ENCODE measurements around the gene PRIM2. TPM values are rescaled to one million over a fixed set of nuclear protein-coding genes. Genes with fewer than 3 reads are reported as not detected.

Gene PRIM2
- total and polyA plus RNA-seq, 2 donors (not counting 1 experiment from before 2014, with no cell fraction given), result 28.0 to 59.9 TPM

- H3K4me1 ChIP-seq (ENCODE audit: control insufficient read depth, extremely low read depth, insufficient read depth, low read length), result peaks cover 20% of the 10 kb centered on the region
- H3K36me3 ChIP-seq (ENCODE audit: control insufficient read depth, insufficient read depth, low read length), result no peaks in the 10 kb centered on the region
- no peaks in the 10 kb centered on the region for H3K9me3 ChIP-seq (ENCODE audit: control insufficient read depth, insufficient read depth, low read depth, low read length)
- H3K4me2 ChIP-seq (ENCODE audit: extremely low read depth, insufficient read depth, low read length), result peak overlapping the region; percentile 78
- no peaks in the 10 kb centered on the region for H3K79me2 ChIP-seq (ENCODE audit: control insufficient read depth, insufficient read depth, low read length)
- no peaks in the 10 kb centered on the region for H4K20me1 ChIP-seq (ENCODE audit: control insufficient read depth, extremely low read depth, insufficient read depth, low read length)
- no peak for TF ChIP-seq EZH2 (IDR thresholded peaks at IDR 0.05; ENCODE audit: low read length, missing control alignments)
- TF ChIP-seq CTCF (conservative IDR thresholded peaks at IDR 0.05 in 1 of 2, IDR thresholded peaks at IDR 0.05 in 1 of 2; ENCODE audit: low read depth in 1 of 2, low read length in 2 of 2), result no peak
- H2AFZ ChIP-seq (ENCODE audit: low read length), result no peak overlapping the region
- H3K27ac ChIP-seq (ENCODE audit: insufficient read depth, low read length), result peak overlapping the region; percentile 52
- no peak overlapping the region for H3K4me3 ChIP-seq (replicated peaks in 1 of 4; ENCODE audit: control extremely low read depth in 1 of 4, insufficient read depth in 1 of 4, low read depth in 3 of 4, low read length in 4 of 4)
- no peak for DNase-seq (ENCODE audit: low read depth in 2 of 2)
- H3K9ac ChIP-seq (ENCODE audit: insufficient read depth, low read length), result no peak overlapping the region
- no peaks in the 10 kb centered on the region for H3K27me3 ChIP-seq (ENCODE audit: control insufficient read depth, insufficient read depth, low read length)
These were observed 12.3 kb upstream of the PRIM2 start for GRCh38 chr6:57305107-57305506.

- TF ChIP-seq CTCF (conservative IDR thresholded peaks at IDR 0.05 in 1 of 2, IDR thresholded peaks at IDR 0.05 in 1 of 2; ENCODE audit: low read depth in 1 of 2, low read length in 2 of 2) (no peak), EZH2 (IDR thresholded peaks at IDR 0.05; ENCODE audit: low read length, missing control alignments) (no peak)
- DNase-seq (ENCODE audit: low read depth in 2 of 2), result peak; percentile 42 to 73
These were observed 11.7 kb upstream of the PRIM2 start for GRCh38 chr6:57305761-57306160.

GRCh38 chr6:57306273-57306672 is 11.2 kb upstream of the PRIM2 start:
- Histone ChIP-seq H3K9me3 (ENCODE audit: control insufficient read depth, insufficient read depth, low read depth, low read length) (no peaks in the 10 kb centered on the region), H3K27ac (ENCODE audit: insufficient read depth, low read length) (peak overlapping the region; percentile 59), H3K79me2 (ENCODE audit: control insufficient read depth, insufficient read depth, low read length) (no peaks in the 10 kb centered on the region), H3K9ac (ENCODE audit: insufficient read depth, low read length) (no peak overlapping the region), H3K4me1 (ENCODE audit: control insufficient read depth, extremely low read depth, insufficient read depth, low read length) (peaks cover 20% of the 10 kb centered on the region), H3K4me3 (replicated peaks in 1 of 4; ENCODE audit: control extremely low read depth in 1 of 4, insufficient read depth in 1 of 4, low read depth in 3 of 4, low read length in 4 of 4) (no peak overlapping the region), H4K20me1 (ENCODE audit: control insufficient read depth, extremely low read depth, insufficient read depth, low read length) (no peaks in the 10 kb centered on the region), H3K36me3 (ENCODE audit: control insufficient read depth, insufficient read depth, low read length) (no peaks in the 10 kb centered on the region), H3K27me3 (ENCODE audit: control insufficient read depth, insufficient read depth, low read length) (no peaks in the 10 kb centered on the region), H3K4me2 (ENCODE audit: extremely low read depth, insufficient read depth, low read length) (peak overlapping the region; percentile 78), H2AFZ (ENCODE audit: low read length) (no peak overlapping the region)
- no peak for DNase-seq (ENCODE audit: low read depth in 2 of 2)
- no peak for TF ChIP-seq CTCF (conservative IDR thresholded peaks at IDR 0.05 in 1 of 2, IDR thresholded peaks at IDR 0.05 in 1 of 2; ENCODE audit: low read depth in 1 of 2, low read length in 2 of 2)
- TF ChIP-seq EZH2 (IDR thresholded peaks at IDR 0.05; ENCODE audit: low read length, missing control alignments), result no peak

More at GRCh38 chr6:57305761-57306160, 11.7 kb upstream of the PRIM2 start:
- H2AFZ ChIP-seq (ENCODE audit: low read length), result no peak overlapping the region
- H4K20me1 ChIP-seq (ENCODE audit: control insufficient read depth, extremely low read depth, insufficient read depth, low read length), result no peaks in the 10 kb centered on the region
- H3K9me3 ChIP-seq (ENCODE audit: control insufficient read depth, insufficient read depth, low read depth, low read length), result no peaks in the 10 kb centered on the region
- peaks cover 20% of the 10 kb centered on the region for H3K4me1 ChIP-seq (ENCODE audit: control insufficient read depth, extremely low read depth, insufficient read depth, low read length)
- H3K36me3 ChIP-seq (ENCODE audit: control insufficient read depth, insufficient read depth, low read length), result no peaks in the 10 kb centered on the region
- H3K27me3 ChIP-seq (ENCODE audit: control insufficient read depth, insufficient read depth, low read length), result no peaks in the 10 kb centered on the region
- no peak overlapping the region for H3K4me3 ChIP-seq (replicated peaks in 1 of 4; ENCODE audit: control extremely low read depth in 1 of 4, insufficient read depth in 1 of 4, low read depth in 3 of 4, low read length in 4 of 4)
- H3K27ac ChIP-seq (ENCODE audit: insufficient read depth, low read length), result peak overlapping the region; percentile 59
- H3K4me2 ChIP-seq (ENCODE audit: extremely low read depth, insufficient read depth, low read length), result peak overlapping the region; percentile 78
- no peak overlapping the region for H3K9ac ChIP-seq (ENCODE audit: insufficient read depth, low read length)
- no peaks in the 10 kb centered on the region for H3K79me2 ChIP-seq (ENCODE audit: control insufficient read depth, insufficient read depth, low read length)

Data from fibroblast of lung (primary cell).